Cardiac muscle cell (in vitro differentiated cells and primary cell): ENCODE results near the gene TRAPPC6A. TPM values are rescaled to one million over a fixed set of nuclear protein-coding genes. Genes with fewer than 3 reads are reported as not detected.

Experiments
- DNase-seq, 2 donors: peaks; one replicate each; pipeline versions ENCODE4 v3.0.0 to v3.0.0-alpha.2; 2010 to 2017; ENCODE audit warnings: low read depth in 1 of 2, low spot score in 1 of 2
- H3K27ac ChIP-seq: fragments of 200-600 bp; sonication (generic); 2 replicates; pipeline ENCODE4 v1.5.1; 2016
- H3K27me3 ChIP-seq: fragments of 200-600 bp; sonication (generic); 2 replicates; pipeline ENCODE4 v1.6.0; 2016; ENCODE audit warnings: control low read depth
- H3K36me3 ChIP-seq: fragments of 200-600 bp; sonication (generic); 2 replicates; pipeline ENCODE4 v1.5.1; 2016; ENCODE audit warnings: control low read depth
- H3K4me1 ChIP-seq: fragments of 200-600 bp; sonication (generic); 2 replicates; pipeline ENCODE4 v1.8.1; 2017; ENCODE audit warnings: low read depth, mild to moderate bottlenecking, mixed run types
- H3K4me3 ChIP-seq: fragments of 200-600 bp; sonication (generic); 2 replicates; pipeline ENCODE4 v1.5.1; 2016; ENCODE audit warnings: mild to moderate bottlenecking
- H3K9me3 ChIP-seq: fragments of 200-600 bp; sonication (generic); 2 replicates; pipeline ENCODE4 v1.5.1; 2017; ENCODE audit warnings: low read depth, mild to moderate bottlenecking, control low read depth
- CTCF ChIP-seq: IDR thresholded peaks from 2 replicates; pipeline ENCODE4 v1.5.1; 2012; ENCODE audit warnings: low read depth, mild to moderate bottlenecking, low read length
- polyA plus RNA-seq: library from polyadenylated mRNA; unstranded; fragments of >200 nt; fragmentation: Nextera tagmentation; extraction: Ambion mirVana; gene quantifications from 2 replicates; pipeline ENCODE4 v1.2.1, GENCODE V29; 2016
- total RNA-seq: library from RNA; depleted of rRNA; stranded (reverse); fragments of >200 nt; gene quantifications from 2 replicates; pipeline ENCODE4 v1.2.3, GENCODE V29; 2016

TRAPPC6A gene
- total and polyA plus RNA-seq, 2 experiments from 2014 or later, result 123 to 155 TPM

- Histone ChIP-seq H3K4me1 (peaks cover 4% of the 10 kb centered on the region), H3K4me3 (peak overlapping the region; percentile 81), H3K36me3 (no peaks in the 10 kb centered on the region), H3K27ac (peak overlapping the region; percentile 54), H3K9me3 (no peaks in the 10 kb centered on the region), H3K27me3 (no peaks in the 10 kb centered on the region)
- peak; percentile 46 to 53 for DNase-seq
- TF ChIP-seq CTCF, result no peak
These were observed 1.2 kb upstream of the TRAPPC6A start for GRCh38 chr19:45179072-45179891.

DNA sequence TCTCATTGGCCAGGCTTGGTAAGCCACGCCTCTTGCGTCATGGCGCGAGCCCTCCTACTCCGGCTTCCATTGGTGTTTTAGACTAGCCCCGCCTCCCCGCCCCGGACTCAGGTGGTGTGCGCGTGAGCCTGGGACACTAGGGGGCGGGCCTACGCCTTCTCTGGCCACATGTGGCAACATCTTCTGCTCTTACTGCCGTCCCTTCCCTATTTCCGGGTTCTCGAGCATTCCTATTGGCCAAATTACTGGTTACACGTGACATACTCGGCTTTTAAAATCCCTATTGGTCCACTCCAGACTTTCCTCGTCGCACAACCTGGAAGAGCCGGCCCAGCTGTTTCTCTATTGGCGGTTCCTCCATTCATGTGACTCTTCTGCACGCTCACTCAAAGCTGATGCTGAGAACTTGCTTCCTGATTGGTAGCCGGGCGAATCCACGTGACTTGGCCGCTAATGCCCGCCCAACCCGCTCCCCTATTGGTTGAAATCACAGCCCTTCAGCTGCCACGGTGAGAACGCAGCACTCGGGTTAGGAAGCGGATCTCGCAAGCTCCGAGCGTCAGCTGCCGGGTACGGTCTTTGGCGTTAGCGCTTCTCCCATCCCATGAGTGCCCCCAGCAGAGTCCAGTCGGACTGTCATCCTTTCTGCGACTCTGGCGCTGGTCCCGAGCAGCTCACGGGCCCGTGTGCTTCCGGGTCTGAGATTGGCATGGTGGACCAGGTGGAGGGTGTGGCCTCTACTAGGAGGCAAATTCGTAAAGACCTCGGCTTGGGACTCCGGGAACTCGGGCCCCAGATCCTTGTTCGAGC is 430 bp upstream of the TRAPPC6A start, which contains the start of gene BLOC1S3:
Gene BLOC1S3, plus strand, starts transcription at position 523 of the 810 bp plus-strand sequence. CDS start 513 bp downstream, outside the sequence.
- DNase-seq, result peak; percentile 100
- Histone ChIP-seq H3K27ac (peak within 1 kb of the TSS; percentile 91), H3K36me3 (no peaks in the 10 kb centered on the region), H3K4me3 (peak within 1 kb of the TSS; percentile 88), H3K9me3 (no peaks in the 10 kb centered on the region), H3K4me1 (peaks cover 4% of the 10 kb centered on the region), H3K27me3 (no peaks in the 10 kb centered on the region)
- peak; percentile 38 for TF ChIP-seq CTCF

- Histone ChIP-seq H3K27ac (no peak overlapping the region), H3K9me3 (no peaks in the 10 kb centered on the region), H3K4me3 (no peak overlapping the region), H3K36me3 (no peaks in the 10 kb centered on the region), H3K4me1 (peaks cover 10% of the 10 kb centered on the region), H3K27me3 (no peaks in the 10 kb centered on the region)
- no peak for DNase-seq
- no peak for TF ChIP-seq CTCF
These were observed 2.3 kb downstream of the TRAPPC6A start for GRCh38 chr19:45175515-45176345.

GRCh38 chr19:45173816-45174215 is 4.2 kb downstream of the TRAPPC6A start:
- no peak for TF ChIP-seq CTCF
- no peak overlapping the region for H3K27ac ChIP-seq
- no peaks in the 10 kb centered on the region for H3K27me3 ChIP-seq
- no peak for DNase-seq
- no peaks in the 10 kb centered on the region for H3K9me3 ChIP-seq
- H3K4me3 ChIP-seq, result no peak overlapping the region
- H3K36me3 ChIP-seq, result no peaks in the 10 kb centered on the region
- H3K4me1 ChIP-seq, result peaks cover 10% of the 10 kb centered on the region

- Histone ChIP-seq H3K27me3 (no peaks in the 10 kb centered on the region), H3K36me3 (no peaks in the 10 kb centered on the region), H3K4me1 (peaks cover 10% of the 10 kb centered on the region), H3K4me3 (no peak overlapping the region), H3K9me3 (no peaks in the 10 kb centered on the region), H3K27ac (no peak overlapping the region)
- no peak for TF ChIP-seq CTCF
- DNase-seq, result no peak
These were observed 5.3 kb downstream of the TRAPPC6A start for GRCh38 chr19:45172611-45173208.
